Endothelial cell of umbilical vein (primary cell): ENCODE results near the gene MYOCD. TPM values are rescaled to one million over a fixed set of nuclear protein-coding genes. Genes with fewer than 3 reads are reported as not detected.

Experiments used
- BruUV-seq: library from RNA; stranded (reverse); fragments of 400-500 nt; replicated peaks from 2 replicates; lab custom pipeline; 2021; lab: Mats Ljungman, UMichigan
- CTCF ChIA-PET: fragments of 300-600, 350-600 bp; sonication (Branson Sonifier 250); formaldehyde crosslinking; loops from one replicate; lab custom pipeline; 2021; ENCODE audit warnings: antibody characterized with exemption, inconsistent platforms; lab: Charles Lee
- POLR2A ChIA-PET: fragments of 300-600, 350-600 bp; sonication (Branson Sonifier 250); formaldehyde crosslinking; loops from one replicate; lab custom pipeline; 2021; ENCODE audit warnings: antibody characterized with exemption, inconsistent platforms; lab: Charles Lee
- DNase-seq: peaks from one replicate; pipeline ENCODE4 v3.0.0-alpha.2; 2011; ENCODE audit warnings: low read depth, low spot score
- FAIRE-seq: peaks from 2 replicates; lab custom pipeline; 2011; peaks lifted over from hg19 to GRCh38; lab: Jason Lieb, UNC
- H2AFZ ChIP-seq: 2 replicates; pipeline ENCODE4 v1.6.0; 2012; ENCODE audit warnings: low read depth, low read length, control low read depth, inconsistent platforms
- H3K27ac ChIP-seq: 2 replicates; pipeline ENCODE4 v1.5.1; 2011; ENCODE audit warnings: low read depth, mild to moderate bottlenecking, control low read depth, low read length, moderate library complexity; ENCODE audit not compliant: insufficient read depth
- H3K27me3 ChIP-seq, 2 experiments: 2 replicates each; pipeline versions ENCODE4 v1.6.0 to v1.6.1; 2011; ENCODE audit warnings: low read length in 2 of 2, mixed read lengths in 1 of 2; ENCODE audit not compliant: control insufficient read depth in 2 of 2, insufficient read depth in 2 of 2
- H3K36me3 ChIP-seq, 2 experiments: 2 replicates in 1 of 2; 3 replicates in 1 of 2; pipeline ENCODE4 v1.5.1; 2011; ENCODE audit warnings: low read length in 2 of 2, mild to moderate bottlenecking in 1 of 2, moderate library complexity in 1 of 2; ENCODE audit not compliant: control insufficient read depth in 2 of 2, insufficient read depth in 2 of 2; ENCODE audit errors: extremely low read depth in 1 of 2
- H3K4me1 ChIP-seq: 3 replicates; pipeline ENCODE4 v1.5.1; 2011; ENCODE audit warnings: mild to moderate bottlenecking, low read length; ENCODE audit not compliant: control insufficient read depth, insufficient read depth; ENCODE audit errors: extremely low read depth
- H3K4me2 ChIP-seq: 2 replicates; pipeline ENCODE4 v1.6.1; 2011; ENCODE audit warnings: low read length, control low read depth, mixed read lengths; ENCODE audit not compliant: insufficient read depth
- H3K4me3 ChIP-seq, 3 experiments: fragments of 200-600 bp in 1 of 3; sonication (generic), shearing (Covaris generic) in 1 of 3; replicated peaks in 1 of 3; 2 replicates each; pipeline ENCODE4 v1.5.1; 2011 to 2016; ENCODE audit warnings: control low read depth in 3 of 3, low read length in 3 of 3, mild to moderate bottlenecking in 2 of 3, inconsistent platforms in 1 of 3, low read depth in 1 of 3, moderate library complexity in 1 of 3; ENCODE audit not compliant: insufficient read depth in 1 of 3
- H3K79me2 ChIP-seq: 2 replicates; pipeline ENCODE4 v1.6.0; 2012; ENCODE audit warnings: low read length, inconsistent platforms; ENCODE audit not compliant: control insufficient read depth, insufficient read depth
- H3K9ac ChIP-seq: replicated peaks from 2 replicates; pipeline ENCODE3; 2011; ENCODE audit warnings: low read length, control low read depth; ENCODE audit not compliant: insufficient read depth; ENCODE audit errors: extremely low read depth
- H3K9me1 ChIP-seq: replicated peaks from 3 replicates; pipeline ENCODE4 v1.6.0; 2011; ENCODE audit warnings: mild to moderate bottlenecking, low read length; ENCODE audit not compliant: control insufficient read depth, insufficient read depth; ENCODE audit errors: extremely low read depth
- H3K9me3 ChIP-seq: replicated peaks from 2 replicates; pipeline ENCODE4 v1.5.1; 2012; ENCODE audit warnings: low read length, inconsistent platforms; ENCODE audit not compliant: control insufficient read depth, insufficient read depth
- H4K20me1 ChIP-seq: replicated peaks from 2 replicates; pipeline ENCODE3; 2011; ENCODE audit warnings: mild to moderate bottlenecking, low read length; ENCODE audit not compliant: control insufficient read depth, insufficient read depth; ENCODE audit errors: extremely low read depth
- CTCF ChIP-seq, 2 donors: IDR thresholded peaks; 1 replicate in 1 of 2; 2 replicates in 1 of 2; pipeline ENCODE4 v1.5.1; 2011; ENCODE audit warnings: low read length in 2 of 2, mild to moderate bottlenecking in 2 of 2, moderate library complexity in 2 of 2, control low read depth in 1 of 2, inconsistent platforms in 1 of 2, low read depth in 1 of 2; ENCODE audit not compliant: insufficient read depth in 1 of 2; ENCODE audit errors: extremely low read depth in 1 of 2
- EZH2 ChIP-seq: IDR thresholded peaks from 2 replicates; pipeline ENCODE4 v1.6.1; 2012; ENCODE audit warnings: borderline replicate concordance, low read depth, mild to moderate bottlenecking, moderate library complexity, low read length, inconsistent platforms; ENCODE audit not compliant: severe bottlenecking
- FOS ChIP-seq: IDR thresholded peaks from 2 replicates; pipeline ENCODE4 v1.6.1; 2011; ENCODE audit warnings: mild to moderate bottlenecking, low read length, moderate library complexity, borderline replicate concordance; ENCODE audit not compliant: insufficient read depth
- GATA2 ChIP-seq: IDR thresholded peaks from 2 replicates; pipeline ENCODE4 v1.7.0; 2011; ENCODE audit warnings: low read depth, mild to moderate bottlenecking, moderate library complexity, mixed read lengths, low read length; ENCODE audit not compliant: insufficient read length, insufficient read depth
- JUN ChIP-seq: IDR thresholded peaks from 2 replicates; pipeline ENCODE4 v1.6.1; 2011; ENCODE audit warnings: borderline replicate concordance, low read depth; ENCODE audit not compliant: insufficient read length, insufficient read depth
- MYC ChIP-seq: IDR thresholded peaks from one replicate; pipeline ENCODE4 v1.6.1; 2011; ENCODE audit warnings: mild to moderate bottlenecking, low read depth, low read length
- POLR2A ChIP-seq: IDR thresholded peaks from 2 replicates; pipeline ENCODE4 v1.6.1; 2012; ENCODE audit warnings: low read depth, mild to moderate bottlenecking, control low read depth, low read length
- POLR2AphosphoS5 ChIP-seq: IDR thresholded peaks from 2 replicates; pipeline ENCODE4 v1.6.1; 2012; ENCODE audit warnings: low read depth, mild to moderate bottlenecking, control low read depth, low read length, moderate library complexity; ENCODE audit not compliant: insufficient read depth
- dilution Hi-C: fragments of 300-500 bp; cut with MboI; formaldehyde crosslinking; loops from one replicate; pipeline ENCODE4 v1.15.0; 2019; ENCODE audit warnings: low sequenced_read_pairs; ENCODE audit not compliant: extremely low pct_ligation_motif_present
- intact Hi-C: fragments of 100-400 bp; cut with micrococcal nuclease; formaldehyde crosslinking; loops from one replicate; pipeline ENCODE4 v1.10.0; 2022
- polyA plus RNA-seq, 4 experiments: library from polyadenylated mRNA; depleted of rRNA in 3 of 4; stranded (reverse) in 3 of 4; unstranded in 1 of 4; fragments of >200 nt; gene quantifications; 2 replicates each; pipeline versions ENCODE4 v1.2.1 to v1.2.3, GENCODE V29; 2011 to 2012; ENCODE audit warnings: missing spikeins in 1 of 4
- total RNA-seq: library from RNA; stranded (reverse); gene quantifications from 2 replicates; pipeline ENCODE4 v1.2.3, GENCODE V29; 2021
- TF ChIP-seq, protein P1 (sequence below): IDR thresholded peaks from 2 replicates; pipeline ENCODE4 v1.6.1; 2011; ENCODE audit not compliant: insufficient read depth, insufficient read length

Gene MYOCD
- total and polyA plus RNA-seq, 2 donors (not counting 3 experiments of a cell fraction or from before 2014, with no cell fraction given), result not detected

- no peak overlapping the region for H3K9ac ChIP-seq
- DNase-seq (no peak), FAIRE-seq (no peak)
- BruUV-seq, result no TSS peak
- no peaks in the 10 kb centered on the region for H3K27me3 ChIP-seq
- H3K9me1 ChIP-seq, result no peaks in the 10 kb centered on the region
- H3K4me2 ChIP-seq, result no peak overlapping the region
- intact Hi-C loops, result no loop called here
- ChIA-PET POLR2A (no interaction called here), CTCF (no interaction called here)
- H3K4me3 ChIP-seq, result no peak overlapping the region
- no peak overlapping the region for H3K27ac ChIP-seq
- H3K79me2 ChIP-seq, result no peaks in the 10 kb centered on the region
- no peak overlapping the region for H2AFZ ChIP-seq
- no peaks in the 10 kb centered on the region for H4K20me1 ChIP-seq
- no peaks in the 10 kb centered on the region for H3K9me3 ChIP-seq
- TF ChIP-seq MYC (no peak), JUN (no peak)
- H3K36me3 ChIP-seq, result no peaks in the 10 kb centered on the region
- no peaks in the 10 kb centered on the region for H3K4me1 ChIP-seq
- dilution Hi-C loops, result no loop called here
These were observed 49.5 kb upstream of the MYOCD start for GRCh38 chr17:12616161-12616560.

GRCh38 chr17:12618557-12618956, 47.1 kb upstream of the MYOCD start:
- FAIRE-seq (no peak), DNase-seq (no peak)
- POLR2A ChIA-PET, result no interaction called here
- dilution Hi-C loops, result no loop called here
- TF ChIP-seq POLR2A (no peak), JUN (no peak), GATA2 (no peak), EZH2 (no peak), POLR2AphosphoS5 (no peak), MYC (no peak), CTCF (IDR thresholded peaks at IDR 0.05; ENCODE audit: extremely low read depth in 1 of 2, insufficient read depth in 1 of 2, low read depth in 1 of 2, low read length in 2 of 2) (no peak), FOS (no peak)
- TF ChIP-seq, protein P1, sequence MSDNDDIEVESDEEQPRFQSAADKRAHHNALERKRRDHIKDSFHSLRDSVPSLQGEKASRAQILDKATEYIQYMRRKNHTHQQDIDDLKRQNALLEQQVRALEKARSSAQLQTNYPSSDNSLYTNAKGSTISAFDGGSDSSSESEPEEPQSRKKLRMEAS, result no peak
- intact Hi-C loops, result no loop called here
- no peaks in the 10 kb centered on the region for H3K27me3 ChIP-seq
- no peaks in the 10 kb centered on the region for H3K36me3 ChIP-seq
- H3K9me1 ChIP-seq, result no peaks in the 10 kb centered on the region
- no peaks in the 10 kb centered on the region for H3K79me2 ChIP-seq
- no peak overlapping the region for H3K9ac ChIP-seq
- no peak overlapping the region for H3K4me2 ChIP-seq
- no peaks in the 10 kb centered on the region for H3K9me3 ChIP-seq
- no TSS peak for BruUV-seq
- no peaks in the 10 kb centered on the region for H3K4me1 ChIP-seq
- H2AFZ ChIP-seq, result no peak overlapping the region
- CTCF ChIA-PET, result no interaction called here
- no peaks in the 10 kb centered on the region for H4K20me1 ChIP-seq
- H3K4me3 ChIP-seq, result no peak overlapping the region
- no peak overlapping the region for H3K27ac ChIP-seq
